ENCODE data around the gene HBA2.

DNA sequence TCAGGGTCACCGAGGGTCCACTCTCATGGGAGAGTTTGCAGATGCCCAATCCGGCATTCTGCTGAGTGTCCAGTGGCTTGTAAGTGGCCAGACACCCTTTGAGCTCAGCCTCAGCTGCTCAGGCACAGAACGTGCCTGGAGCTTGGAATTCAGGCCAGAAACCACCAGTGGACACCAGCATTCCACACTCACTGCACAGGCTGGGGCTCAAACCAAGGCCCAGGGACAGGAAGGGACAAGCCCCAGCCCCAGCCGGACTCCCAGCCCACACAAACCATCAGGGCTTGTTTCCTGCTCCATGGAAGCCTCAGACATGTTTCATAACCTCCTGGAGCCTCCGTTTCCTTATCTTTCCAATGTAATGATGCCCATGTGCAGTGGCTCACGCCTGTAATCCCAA is 29.2 kb upstream of the HBA2 start:
- TF ChIP-seq TAF1 (IDR thresholded peaks at IDR 0.05; ENCODE audit: borderline replicate concordance, low read depth, low read length) (no peak), POLR2A (IDR thresholded peaks at IDR 0.05; ENCODE audit: low read depth, low read length) (no peak), POLR2AphosphoS5 (IDR thresholded peaks at IDR 0.05; ENCODE audit: low read depth, low read length) (no peak)

All from GM12892 (cell line).